HCT116 (cell line): ENCODE data around the gene ETNPPL.

Experiments
- FOSL1 ChIP-seq: IDR thresholded peaks from 2 replicates; pipeline ENCODE4 v1.6.1; 2012; ENCODE audit warnings: low read depth
- TF ChIP-seq, protein P1 (sequence below), 3 experiments: fragments of 200-600 bp in 1 of 3; sonication (generic) in 1 of 3; IDR thresholded peaks in 2 of 3; conservative IDR thresholded peaks in 1 of 3; 2 replicates each; pipeline ENCODE4 v1.5.1; 2012 to 2017; ENCODE audit warnings: low read depth in 2 of 3, low read length in 2 of 3, antibody characterized with exemption in 1 of 3, borderline replicate concordance in 1 of 3, control low read depth in 1 of 3, mild to moderate bottlenecking in 1 of 3, mixed read lengths in 1 of 3, mixed run types in 1 of 3, moderate library complexity in 1 of 3; ENCODE audit not compliant: insufficient read depth in 1 of 3

DNA sequence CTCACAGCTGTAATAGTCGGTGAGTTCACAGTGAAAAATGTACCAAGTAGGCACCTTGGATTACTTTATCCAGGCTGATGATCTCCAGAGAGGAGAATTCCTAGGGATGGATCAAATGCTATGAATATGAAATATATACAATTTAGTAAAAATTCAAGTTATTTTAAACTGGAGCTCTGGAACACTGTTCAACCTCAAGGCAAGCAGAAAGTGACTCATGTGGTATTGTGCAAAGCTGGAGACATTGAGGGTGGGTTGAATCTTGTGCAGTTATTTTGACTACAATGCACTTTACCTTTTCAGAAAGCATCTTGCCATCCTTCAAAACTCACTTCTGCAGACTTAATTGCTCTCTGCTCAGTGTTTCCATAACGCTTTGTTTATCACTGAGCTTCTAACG, 69.0 kb downstream of the ETNPPL start:
- TF ChIP-seq FOSL1: no peak
- TF ChIP-seq, protein P1, sequence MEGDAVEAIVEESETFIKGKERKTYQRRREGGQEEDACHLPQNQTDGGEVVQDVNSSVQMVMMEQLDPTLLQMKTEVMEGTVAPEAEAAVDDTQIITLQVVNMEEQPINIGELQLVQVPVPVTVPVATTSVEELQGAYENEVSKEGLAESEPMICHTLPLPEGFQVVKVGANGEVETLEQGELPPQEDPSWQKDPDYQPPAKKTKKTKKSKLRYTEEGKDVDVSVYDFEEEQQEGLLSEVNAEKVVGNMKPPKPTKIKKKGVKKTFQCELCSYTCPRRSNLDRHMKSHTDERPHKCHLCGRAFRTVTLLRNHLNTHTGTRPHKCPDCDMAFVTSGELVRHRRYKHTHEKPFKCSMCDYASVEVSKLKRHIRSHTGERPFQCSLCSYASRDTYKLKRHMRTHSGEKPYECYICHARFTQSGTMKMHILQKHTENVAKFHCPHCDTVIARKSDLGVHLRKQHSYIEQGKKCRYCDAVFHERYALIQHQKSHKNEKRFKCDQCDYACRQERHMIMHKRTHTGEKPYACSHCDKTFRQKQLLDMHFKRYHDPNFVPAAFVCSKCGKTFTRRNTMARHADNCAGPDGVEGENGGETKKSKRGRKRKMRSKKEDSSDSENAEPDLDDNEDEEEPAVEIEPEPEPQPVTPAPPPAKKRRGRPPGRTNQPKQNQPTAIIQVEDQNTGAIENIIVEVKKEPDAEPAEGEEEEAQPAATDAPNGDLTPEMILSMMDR (IDR thresholded peaks at IDR 0.05 in 2 of 3, conservative IDR thresholded peaks at IDR 0.05 in 1 of 3; ENCODE audit: borderline replicate concordance in 1 of 3, insufficient read depth in 1 of 3, low read depth in 2 of 3, low read length in 2 of 3): no peak
